HK-2 (cell line): ENCODE measurements around the gene TFPT.

Experiments used
- DNase-seq: peaks from one replicate; pipeline ENCODE4 v3.0.0-alpha.2; 2018; ENCODE audit not compliant: unreplicated experiment

Gene TFPT

DNA sequence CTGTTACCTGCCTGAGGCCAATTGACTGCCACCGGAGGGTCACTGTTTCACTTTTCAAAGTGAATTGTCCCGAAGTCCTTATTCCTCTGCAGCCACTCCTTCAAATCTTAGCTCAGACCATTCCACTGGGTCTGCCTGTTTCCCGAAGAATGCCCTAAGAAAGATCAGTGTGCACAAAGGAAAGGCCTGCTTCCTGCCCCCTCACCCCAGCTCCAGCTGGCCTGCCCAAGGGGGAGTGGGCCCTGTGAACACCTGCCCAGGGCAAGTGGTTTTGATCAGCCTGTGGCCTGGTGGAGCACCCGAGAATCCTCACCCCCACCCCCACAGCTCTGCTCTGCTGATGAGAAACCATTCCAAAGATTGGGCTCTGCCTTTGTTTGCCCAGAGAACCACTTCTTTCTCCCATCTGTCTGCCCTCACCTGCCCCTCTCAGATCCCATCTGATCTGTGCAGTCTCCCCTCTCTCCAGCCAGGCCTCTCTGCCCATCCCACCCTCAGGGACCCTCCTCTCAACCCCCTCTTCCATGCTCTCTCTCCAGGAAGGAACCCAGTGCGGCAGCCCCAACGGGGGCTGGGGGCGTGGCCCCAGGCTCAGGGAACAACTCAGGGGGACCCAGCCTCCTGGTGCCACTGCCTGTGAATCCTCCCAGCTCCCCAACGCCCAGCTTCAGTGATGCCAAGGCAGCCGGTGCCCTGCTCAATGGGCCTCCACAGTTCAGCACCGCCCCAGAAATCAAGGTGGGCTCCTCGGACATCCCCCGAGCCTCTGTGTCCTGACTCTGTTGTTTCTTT lies 33.8 kb upstream of the TFPT start:
- no peak for DNase-seq

DNA sequence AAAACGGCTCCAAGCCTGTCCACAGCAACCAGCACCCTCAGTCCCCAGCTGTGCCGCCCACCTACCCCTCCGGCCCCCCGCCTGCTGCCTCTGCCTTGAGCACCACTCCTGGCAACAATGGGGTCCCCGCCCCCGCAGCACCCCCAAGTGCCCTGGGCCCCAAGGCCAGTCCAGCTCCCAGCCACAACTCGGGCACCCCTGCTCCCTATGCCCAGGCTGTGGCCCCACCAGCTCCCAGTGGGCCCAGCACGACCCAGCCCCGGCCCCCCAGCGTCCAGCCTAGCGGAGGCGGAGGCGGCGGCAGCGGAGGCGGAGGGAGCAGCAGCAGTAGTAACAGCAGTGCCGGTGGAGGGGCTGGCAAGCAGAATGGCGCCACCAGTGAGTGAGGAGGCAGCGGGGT lies 32.7 kb upstream of the TFPT start:
- DNase-seq, result no peak

DNA sequence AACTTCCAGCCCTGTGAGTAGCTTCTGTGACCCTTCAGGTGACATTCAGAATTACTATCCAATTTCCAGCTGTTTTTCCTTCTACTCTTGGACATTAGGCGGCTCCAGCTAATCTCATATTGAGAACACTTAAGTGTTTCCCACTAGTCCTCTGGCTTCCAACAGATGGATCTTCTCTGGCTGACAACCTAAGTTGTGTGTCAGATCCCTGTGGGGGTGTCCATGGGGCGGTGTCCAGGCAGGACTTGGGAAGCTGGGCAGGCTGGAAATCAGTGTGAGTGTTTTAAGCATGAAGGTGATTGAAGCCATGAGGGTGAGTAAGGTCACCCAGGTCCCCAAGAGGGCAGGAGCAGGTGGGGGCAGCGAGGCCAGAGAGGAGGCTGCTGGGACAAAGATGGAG lies 32.2 kb upstream of the TFPT start:
- no peak for DNase-seq

DNA sequence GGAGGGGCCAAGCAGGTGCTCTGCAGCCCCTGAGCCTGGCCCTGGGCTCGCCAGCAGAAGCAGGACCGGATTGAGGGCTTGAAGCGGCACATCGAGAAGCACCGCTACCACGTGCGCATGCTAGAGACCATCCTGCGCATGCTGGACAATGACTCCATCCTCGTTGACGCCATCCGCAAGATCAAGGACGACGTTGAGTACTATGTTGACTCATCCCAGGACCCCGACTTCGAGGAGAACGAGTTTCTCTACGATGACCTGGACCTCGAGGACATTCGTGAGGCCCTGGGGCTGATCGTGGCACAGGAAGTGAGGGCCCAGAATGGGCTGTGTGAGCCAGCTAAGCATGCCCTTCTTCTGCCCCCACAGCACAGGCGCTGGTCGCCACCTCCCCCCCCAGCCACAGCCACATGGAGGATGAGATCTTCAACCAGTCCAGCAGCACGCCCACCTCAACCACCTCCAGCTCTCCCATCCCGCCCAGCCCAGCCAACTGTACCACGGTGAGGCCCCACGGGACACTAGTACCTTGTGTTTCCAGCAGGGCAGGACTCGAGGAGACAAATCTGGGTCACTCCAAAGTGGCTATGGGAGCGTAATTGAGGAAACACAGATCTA lies 30.2 kb upstream of the TFPT start:
- no peak for DNase-seq

DNA sequence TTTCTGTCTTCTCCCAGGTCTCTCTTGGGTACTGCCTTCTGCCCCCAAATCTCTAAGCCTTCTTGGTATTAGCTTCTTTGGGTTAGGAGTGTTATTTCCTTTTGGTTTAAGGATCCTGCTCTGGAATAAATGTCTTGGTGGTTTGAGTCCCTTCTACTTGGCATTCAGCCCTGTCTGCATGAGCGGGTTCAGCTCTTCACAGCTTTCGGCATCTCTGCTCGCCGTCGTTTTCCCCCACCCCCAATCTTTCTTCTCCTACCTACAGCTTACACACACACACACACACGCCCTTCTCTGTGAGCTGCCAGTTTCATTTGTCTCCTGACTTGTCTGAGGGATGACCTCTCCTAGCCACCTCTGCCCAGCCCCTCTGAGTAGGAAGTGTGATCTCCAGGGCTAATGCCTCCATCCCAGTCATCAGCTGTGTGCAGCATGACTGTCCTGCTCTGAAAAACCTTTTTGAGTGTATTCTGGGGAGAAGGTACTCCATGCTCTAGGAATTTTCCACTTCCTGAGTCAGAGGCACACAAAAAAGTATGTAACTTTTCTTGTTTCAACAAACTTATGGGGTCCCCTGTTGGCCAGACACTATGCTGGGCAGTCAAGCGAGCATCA lies 26.8 kb upstream of the TFPT start:
- DNase-seq, result no peak

DNA sequence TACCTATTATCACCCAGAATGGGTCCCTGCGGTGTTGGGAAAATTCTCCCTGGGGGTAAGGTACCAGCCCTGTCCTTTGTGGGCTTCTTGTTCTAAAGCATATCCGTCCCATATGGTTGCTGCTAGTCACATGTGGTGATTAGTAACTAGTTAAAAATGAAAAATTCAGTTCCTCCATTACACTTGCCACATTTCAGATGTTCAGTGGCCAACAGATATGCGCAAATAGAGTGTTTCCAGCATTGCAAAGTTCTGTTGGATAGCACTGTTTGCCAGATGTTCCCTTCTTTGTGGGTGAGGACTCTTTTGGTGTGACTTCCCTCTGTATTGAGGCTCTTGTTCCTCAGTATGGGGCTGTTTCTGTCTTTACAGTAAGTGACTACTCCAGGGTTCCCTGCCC lies 25.9 kb upstream of the TFPT start:
- no peak for DNase-seq

DNA sequence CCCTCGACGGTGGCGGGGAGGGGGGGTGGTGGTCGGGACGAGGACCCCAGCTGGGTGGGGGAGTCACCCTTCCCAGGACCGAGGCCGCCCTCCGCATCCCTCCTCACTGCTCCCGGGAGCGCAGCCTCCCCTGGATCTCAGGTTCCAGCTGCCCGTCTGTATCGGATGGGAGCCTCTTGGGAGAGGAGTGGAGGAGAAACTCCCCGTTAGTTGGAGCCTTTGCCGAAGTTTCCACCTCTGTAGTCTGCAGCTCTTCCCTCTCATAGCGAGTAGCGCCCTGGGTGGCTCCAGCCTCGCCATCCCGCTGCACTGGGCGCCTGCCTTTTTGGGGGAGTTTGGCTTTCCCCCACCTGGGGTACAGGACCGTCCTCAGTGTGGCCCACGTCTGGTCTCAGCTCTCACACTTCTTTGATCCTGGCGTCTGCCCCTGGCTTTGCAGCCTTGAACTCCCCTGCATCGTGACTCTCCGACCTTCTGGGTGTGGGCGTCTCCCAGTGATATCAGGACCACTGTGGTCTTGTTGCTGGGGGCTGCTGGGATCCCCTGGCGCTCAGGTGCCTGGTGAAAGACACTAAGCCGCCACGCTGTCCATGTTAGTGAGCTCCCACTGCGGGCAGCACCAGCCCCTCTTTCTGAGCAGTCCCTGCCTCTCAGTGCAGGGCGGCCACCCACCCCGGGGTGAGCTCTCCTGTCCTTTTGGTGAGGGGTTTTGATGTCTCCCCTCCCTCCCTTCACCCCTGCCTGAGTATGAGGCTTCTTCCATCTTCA lies 23.2 kb upstream of the TFPT start:
- DNase-seq, result no peak

DNA sequence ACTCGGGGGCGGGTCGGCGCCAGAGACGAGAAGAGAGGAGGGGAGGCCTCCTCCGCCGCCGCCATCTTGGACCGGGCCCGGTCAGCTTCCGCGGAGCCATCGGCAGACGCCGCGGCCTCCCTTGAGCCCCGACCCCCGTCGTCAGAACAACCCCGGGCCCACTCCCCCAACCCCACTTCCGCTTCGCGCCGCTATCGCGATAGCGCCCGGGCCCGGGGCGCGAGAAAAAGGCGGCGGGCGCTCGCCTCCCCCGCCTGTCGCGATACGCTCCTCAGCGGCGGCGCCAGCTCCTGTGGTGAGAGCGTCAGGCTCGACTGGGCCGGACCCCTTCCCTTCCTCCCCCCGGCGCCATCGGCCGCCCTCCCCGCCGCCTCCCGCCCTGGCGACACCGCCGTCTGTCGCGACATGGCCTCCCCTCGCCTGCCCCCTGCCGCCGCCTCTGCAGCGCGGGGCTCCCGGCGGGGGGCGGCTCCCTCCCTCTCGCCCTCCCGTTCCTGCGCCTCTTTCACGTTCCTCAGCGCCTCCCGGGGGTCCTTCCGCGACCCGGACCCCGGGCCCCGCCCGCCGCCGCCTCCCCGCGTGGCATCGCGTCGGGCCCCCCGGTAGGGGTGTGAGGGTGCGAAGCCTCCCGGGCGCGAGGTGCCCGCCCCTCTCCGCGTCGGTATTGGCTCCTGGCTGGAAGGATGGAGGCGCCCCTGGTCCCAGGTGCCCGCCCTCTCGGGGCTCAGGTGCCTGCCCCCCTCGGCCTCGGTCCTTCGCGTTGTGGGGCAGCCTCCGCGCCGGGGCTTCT lies 22.4 kb upstream of the TFPT start, which contains the start of gene CNOT3:
CNOT3 (plus strand) TSS at position 64 of the 790 bp plus-strand sequence. CDS start 5,217 bp downstream, outside the sequence.
- no peak for DNase-seq

DNA sequence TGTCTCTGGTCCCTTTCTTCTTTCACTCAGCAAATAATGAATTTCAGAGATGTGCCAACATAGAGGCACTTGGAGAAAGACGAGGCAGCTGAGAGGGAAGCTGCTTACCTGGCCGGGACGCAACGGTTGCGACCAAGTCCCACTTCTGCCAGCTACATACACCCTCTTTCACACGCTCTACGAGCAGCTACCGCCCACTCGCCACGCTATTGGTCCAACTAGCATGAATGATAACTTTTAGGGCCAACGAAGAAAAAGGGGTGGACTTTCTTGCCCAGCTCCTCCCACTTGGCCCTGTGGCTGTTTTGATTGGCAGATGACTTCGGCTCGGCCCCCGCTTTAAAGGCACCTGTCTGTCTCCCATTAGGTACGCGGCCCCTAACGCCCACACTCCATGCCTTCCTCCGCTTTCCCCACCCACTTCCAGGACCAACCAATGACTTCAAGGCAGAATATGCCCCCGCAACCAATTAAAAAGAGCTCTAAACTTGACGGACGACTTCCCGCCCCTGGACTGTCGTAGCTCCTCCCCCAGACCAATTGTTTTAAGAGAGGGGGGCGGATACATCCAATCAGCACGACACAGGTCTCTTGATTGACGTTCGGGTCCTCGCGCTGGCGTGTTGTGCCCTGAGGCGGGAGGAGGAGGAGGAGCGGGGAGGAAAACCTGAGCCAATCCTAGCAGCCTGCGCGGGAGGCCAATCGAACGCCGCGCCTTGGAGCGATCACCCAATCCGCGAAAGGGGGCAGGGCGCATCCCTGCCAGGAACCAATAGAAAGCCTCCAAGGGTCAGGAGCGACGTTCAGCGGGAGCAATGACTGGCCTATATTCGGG lies 21.6 kb upstream of the TFPT start:
- peak; percentile 100 for DNase-seq

DNA sequence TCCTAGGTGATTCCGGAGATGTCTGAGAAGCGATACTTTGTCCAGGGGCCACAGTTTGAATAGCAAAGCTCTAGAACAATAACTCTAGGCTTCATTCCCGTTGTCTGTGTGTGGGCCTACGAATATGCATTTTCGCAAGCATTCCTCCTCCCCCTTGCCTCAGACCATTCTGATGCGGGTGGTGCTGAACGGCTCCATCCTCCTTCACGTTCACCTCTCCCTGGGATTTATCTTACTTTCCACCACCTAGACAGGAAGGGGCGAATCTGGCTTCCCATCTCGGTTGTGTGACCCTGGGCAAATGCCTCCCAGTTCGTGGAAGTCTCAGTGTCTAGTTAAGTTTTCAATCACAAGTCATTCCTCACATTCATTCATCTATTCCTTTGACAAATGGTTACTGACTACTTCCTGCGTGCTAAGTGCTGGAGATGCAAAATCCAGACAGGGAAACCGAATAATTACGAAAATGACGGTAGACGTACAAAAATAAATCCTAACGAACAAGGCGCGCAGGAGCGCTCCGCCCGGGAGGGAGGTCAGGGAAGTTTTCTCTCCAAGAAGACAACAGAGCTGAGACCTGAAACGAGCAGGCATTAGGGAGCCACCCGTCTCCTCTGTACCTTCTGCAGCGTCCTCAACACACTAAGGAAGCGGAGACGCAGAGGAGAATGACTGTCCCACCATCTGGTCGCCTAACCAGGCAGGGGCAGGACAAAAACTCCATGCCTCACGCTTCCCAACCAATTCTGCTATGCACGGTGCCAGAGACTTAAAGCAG lies 20.8 kb upstream of the TFPT start:
- no peak for DNase-seq

DNA sequence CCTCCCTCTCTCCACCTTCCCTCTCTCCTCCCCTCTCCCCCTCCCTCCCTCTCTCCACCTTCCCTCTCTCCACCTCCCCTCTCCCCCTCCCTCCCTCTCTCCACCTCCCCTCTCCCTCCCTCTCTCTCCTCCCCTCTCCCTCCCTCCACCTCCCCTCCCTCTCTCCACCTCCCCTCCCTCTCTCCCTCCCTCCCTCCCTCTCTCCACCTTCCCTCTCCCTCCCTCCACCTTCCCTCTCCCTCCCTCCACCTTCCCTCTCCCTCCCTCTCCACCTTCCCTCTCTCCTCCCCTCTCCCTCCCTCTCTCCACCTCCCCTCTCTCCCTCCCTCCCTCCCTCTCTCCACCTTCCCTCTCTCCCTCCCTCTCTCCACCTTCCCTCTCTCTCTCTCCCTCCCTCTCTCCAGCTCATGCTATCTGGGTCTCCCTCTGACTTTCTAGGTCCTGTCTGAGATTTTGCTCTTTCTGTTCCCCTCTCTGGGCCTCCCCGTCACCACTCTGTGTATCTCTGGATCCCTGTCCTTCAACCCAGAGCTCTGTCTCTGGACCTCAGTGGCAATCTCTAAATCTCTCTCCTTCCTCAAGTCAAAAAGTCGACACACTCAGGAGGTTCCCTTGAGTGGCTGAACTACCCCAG lies 18.6 kb upstream of the TFPT start:
- no peak for DNase-seq

DNA sequence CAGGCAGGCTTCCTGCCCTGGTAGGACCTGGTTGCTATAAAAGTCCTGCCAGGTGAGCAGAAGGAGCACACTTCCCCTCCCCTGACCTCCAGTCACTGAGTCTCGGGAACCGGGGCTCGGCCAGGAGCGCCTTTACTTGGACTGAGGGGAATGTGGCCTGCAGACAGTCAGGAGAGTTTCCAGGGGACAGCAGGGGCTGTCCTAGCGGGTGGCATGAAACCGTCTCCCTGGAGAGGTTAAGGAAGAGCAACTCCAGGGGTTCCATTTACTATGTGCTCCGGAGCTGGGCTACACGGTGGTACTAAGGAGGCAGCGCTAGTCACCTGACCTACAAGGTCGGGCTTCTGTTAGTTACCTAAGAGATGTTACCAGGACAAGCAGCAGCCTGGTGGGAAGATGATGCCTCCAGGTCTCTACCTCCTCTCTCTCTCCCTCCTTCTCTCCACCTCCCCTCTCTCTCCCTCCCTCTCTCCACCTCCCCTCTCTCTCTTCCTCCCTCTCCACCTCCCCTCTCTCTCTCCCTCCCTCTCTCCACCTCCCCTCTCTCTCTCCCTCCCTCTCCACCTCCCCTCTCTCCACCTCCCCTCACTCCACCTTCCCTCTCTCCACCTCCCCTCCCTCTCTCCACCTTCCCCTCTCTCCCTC lies 18.0 kb upstream of the TFPT start:
- no peak for DNase-seq

DNA sequence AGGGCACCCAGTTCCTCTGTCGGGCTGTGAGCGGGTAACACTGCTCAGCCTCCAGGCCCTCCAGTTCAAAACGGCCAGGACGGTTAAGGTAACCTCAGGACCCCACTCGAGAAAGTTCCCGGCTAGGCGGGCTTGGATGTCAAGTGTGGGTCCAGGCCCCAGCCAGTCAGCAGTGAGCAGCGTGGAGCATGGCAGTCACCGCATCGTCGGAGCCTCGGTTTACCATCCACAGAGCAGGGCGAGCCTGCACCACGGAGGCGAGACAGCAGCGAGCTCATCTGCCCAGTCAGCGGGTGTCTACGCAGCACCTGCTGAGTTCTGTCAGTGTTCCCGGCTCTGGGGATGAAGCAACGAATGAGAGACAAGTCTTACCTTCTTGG lies 14.2 kb upstream of the TFPT start:
- DNase-seq, result no peak

DNA sequence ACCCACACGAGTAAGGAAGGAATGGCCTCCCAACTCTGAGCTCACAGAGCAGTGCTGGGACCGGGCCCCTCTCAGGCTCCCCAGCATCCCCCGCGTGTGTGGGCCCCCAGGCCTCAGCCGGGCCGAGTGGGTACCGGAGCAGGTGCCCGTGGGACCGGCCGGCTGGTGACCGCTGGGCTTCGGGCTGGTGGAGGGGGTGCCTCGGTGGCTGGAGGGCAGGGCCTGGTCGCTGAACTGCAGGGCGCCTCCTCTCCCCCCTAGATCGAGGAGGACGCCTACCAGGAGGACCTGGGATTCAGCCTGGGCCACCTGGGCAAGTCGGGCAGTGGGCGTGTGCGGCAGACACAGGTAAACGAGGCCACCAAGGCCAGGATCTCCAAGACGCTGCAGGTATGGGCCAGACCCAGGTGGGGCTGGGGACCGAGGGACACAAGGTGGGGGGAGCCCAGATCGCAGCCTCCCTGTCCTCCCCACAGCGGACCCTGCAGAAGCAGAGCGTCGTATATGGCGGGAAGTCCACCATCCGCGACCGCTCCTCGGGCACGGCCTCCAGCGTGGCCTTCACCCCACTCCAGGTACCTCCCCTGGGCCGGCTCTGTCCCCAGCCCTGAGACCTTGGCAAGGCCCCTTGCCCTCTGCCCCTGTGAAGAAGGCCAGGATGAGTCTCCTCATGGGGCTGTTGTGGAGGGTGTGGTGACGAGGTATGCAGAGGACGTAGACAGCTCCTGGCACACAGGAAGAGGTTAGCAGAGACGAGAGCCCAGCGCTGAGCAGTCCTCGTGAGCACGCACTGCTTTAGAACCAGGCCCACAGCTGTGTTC lies 13.5 kb upstream of the TFPT start:
- DNase-seq, result no peak

DNA sequence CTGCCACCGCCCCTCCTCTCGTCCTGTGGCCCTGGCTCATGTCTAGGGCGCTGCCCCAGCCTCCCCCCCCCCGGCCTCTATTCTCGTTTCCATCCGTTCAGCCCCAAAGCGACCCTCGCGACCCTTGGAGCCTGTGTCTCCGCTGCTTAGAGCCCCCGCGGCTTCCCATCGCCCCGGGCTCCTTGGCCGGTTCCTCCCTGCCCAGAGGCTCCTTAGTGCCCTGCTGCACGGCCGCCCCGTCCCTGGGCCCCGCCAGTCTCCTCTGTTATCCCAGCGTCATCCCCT lies 12.9 kb upstream of the TFPT start:
- no peak for DNase-seq

DNA sequence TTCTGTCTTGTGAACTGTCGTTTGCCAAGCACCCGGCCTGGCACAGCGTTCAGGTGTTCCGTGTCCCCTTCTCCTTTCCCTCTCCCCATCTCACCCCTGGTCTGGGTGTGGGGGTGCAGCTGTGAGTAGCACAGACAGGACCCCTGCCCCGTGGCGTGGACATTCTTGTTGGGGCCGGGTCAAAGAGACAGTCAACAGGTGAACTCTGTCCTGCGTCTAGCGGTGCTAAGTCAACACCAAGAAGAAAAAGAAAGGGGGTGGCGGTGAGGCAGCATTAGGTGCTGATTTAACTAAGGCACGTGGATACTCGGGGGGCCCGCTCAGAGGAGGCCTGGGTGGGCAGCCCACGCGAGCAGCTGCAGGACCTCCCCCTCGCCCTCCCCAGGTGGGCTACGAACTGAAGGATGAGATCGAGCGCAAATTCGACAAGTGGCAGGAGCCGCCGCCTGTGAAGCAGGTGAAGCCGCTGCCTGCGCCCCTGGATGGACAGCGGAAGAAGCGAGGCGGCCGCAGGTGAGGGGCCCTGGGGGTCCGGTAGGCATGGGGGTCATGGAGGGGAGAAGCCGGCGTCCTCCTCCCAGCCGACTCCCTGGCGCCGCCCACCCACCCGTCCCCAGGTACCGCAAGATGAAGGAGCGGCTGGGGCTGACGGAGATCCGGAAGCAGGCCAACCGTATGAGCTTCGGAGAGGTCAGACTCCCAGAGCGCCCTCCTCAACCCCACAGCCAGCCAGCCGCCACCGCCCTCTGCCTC lies 12.4 kb upstream of the TFPT start:
- no peak for DNase-seq

DNA sequence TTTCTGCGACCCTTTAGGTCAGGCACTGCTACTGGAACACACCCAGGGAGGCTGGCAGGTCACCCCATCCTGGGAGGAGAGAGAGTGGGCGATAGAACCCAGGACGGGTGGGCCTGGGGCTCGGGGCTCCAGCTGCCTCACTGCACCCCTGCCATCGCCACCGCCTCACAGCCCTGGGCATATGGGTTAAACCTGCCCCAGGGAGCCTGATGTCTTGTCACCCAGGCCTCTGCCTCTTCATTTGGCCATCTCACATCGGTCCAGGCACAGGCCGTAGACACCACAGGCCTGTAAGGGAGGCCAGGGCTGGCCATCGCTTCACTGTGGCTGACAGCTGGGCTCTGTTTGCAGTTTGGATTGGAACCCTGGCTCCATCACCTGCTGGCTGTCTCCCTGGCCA lies 10.3 kb upstream of the TFPT start:
- no peak for DNase-seq

DNA sequence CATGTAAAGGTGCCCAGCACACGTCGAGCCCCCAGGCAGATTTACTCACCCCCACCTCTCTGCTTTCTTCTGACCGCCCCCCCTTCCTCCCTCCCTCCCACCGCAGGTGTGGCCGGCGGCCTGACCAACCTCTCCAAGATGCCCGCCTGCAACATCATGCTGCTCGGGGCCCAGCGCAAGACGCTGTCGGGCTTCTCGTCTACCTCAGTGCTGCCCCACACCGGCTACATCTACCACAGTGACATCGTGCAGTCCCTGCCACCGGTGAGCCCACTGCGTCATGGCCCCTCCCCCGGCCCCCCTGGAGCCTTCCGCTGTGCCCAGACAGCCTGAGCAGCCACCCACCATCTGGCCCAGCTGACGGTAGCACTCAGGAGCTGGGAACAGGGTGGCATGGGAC lies 8.9 kb upstream of the TFPT start:
- DNase-seq, result no peak
